Duodenal mucosa (tissue), 2 donors: ENCODE data around the gene KATNAL1.

ENCODE experiments used
- H3K27ac ChIP-seq: one replicate; pipeline ENCODE4 v1.7.0; 2013; ENCODE audit warnings: low read depth, low read length
- H3K27me3 ChIP-seq, 2 donors: one replicate each; pipeline ENCODE4 v1.7.0; 2013; ENCODE audit warnings: low read length in 2 of 2, control low read depth in 1 of 2; ENCODE audit not compliant: insufficient read depth in 2 of 2, control insufficient read depth in 1 of 2
- H3K36me3 ChIP-seq, 2 donors: one replicate each; pipeline ENCODE4 v1.7.0; 2013; ENCODE audit warnings: low read length in 2 of 2, control low read depth in 1 of 2; ENCODE audit not compliant: insufficient read depth in 2 of 2, control insufficient read depth in 1 of 2
- H3K4me1 ChIP-seq, 2 donors: one replicate each; pipeline ENCODE4 v1.7.0; 2013; ENCODE audit warnings: low read length in 2 of 2, control low read depth in 1 of 2; ENCODE audit not compliant: insufficient read depth in 2 of 2, control insufficient read depth in 1 of 2
- H3K4me3 ChIP-seq, 2 donors: one replicate each; pipeline ENCODE4 v1.7.0; 2013; ENCODE audit warnings: low read length in 2 of 2, low read depth in 1 of 2
- H3K9ac ChIP-seq, 2 donors: one replicate each; pipeline ENCODE4 v1.7.0; 2013; ENCODE audit warnings: low read length in 2 of 2, low read depth in 1 of 2
- H3K9me3 ChIP-seq, 2 donors: one replicate each; pipeline ENCODE4 v1.7.0; 2013; ENCODE audit warnings: low read length in 2 of 2, control low read depth in 1 of 2; ENCODE audit not compliant: control insufficient read depth in 1 of 2

KATNAL1 gene

DNA sequence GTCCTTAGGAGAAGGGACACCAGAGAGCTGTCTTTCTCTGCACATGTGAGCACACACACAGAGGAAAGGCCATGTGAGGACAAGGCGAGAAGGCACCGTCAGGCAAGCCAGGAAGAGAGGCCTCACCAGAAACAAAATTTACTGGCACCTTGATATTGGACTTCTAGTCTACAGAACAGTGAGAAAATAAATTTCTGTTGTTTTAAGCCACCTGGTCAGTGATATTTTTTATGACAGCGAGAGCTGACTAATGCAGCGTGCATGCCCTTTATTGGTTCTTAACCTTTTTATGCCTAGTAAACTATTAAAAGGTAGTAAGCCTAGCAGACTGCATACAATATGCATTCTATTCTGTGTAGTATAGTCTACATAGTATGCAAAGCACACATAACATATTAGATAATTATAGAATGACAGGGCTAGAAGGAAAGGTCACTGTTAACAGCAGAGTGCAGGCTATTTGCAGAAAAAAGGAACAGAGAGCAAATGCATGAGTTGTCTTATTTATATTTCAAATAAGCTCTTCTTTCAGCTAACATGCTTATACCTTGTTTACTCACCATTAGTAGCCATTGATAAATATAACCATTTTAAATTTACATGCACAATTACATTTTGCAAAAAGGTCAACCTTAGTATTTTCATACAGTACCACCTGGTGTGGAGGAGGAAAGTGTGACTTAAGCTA lies 25.2 kb upstream of the KATNAL1 start:
- no peaks in the 10 kb centered on the region for H3K36me3 ChIP-seq
- H3K27me3 ChIP-seq, result no peaks in the 10 kb centered on the region
- H3K9ac ChIP-seq, result no peak overlapping the region
- H3K4me3 ChIP-seq, result no peak overlapping the region
- no peak overlapping the region for H3K27ac ChIP-seq
- no peaks in the 10 kb centered on the region for H3K9me3 ChIP-seq
- H3K4me1 ChIP-seq, result peaks cover 0 to 7% of the 10 kb centered on the region in 2 donors

DNA sequence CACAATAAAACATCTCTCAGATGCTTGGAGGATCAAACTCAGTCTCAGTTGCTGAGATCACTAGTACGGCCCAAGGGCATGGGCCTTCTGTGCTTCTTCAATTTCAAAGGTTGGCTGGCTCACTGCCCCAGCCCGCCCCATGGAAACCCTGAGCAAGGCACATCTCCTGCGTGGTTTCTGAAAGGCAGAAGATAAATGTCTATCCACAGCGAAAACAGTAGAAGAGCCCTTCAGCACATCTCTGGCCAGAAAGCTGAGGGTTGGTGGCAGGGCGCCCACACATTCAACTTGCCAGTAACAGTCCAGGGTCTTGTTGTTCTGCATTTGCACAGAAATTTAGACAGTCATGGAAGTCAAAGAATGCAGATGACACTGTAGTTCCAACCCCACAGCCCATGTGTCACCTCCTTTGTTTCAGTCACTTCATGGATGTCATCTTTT lies 24.0 kb upstream of the KATNAL1 start:
- Histone ChIP-seq H3K4me1 (peaks cover 0 to 7% of the 10 kb centered on the region in 2 donors), H3K27ac (no peak overlapping the region), H3K4me3 (no peak overlapping the region), H3K27me3 (no peaks in the 10 kb centered on the region), H3K9ac (no peak overlapping the region), H3K36me3 (no peaks in the 10 kb centered on the region), H3K9me3 (no peaks in the 10 kb centered on the region)

DNA sequence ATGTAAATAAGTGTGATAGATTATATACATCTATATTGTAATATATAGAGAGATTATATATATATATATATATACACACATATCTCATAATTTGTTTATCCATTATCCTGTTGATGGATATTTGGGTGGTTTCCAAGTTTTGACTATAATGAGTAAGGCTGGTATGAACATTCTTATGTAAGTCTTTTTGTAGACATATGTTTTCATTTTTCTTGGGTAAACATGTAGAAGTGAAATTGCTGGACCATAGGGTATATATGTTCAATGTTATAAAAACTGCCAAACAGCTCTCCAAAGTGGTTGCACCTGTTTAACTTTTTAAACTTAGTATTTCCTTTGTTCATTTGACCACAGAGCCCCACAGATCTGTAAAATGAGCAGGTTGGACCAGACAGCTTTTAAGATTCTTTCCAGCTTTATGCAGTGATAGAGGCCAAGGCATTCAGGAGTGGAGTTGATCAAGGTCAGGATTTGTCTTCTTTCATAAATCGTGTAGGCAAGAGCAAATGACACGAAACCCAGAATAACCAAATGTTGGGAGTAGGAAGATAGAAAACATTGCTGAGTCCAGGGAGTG lies 21.7 kb upstream of the KATNAL1 start:
- H3K9me3 ChIP-seq, result no peaks in the 10 kb centered on the region
- no peaks in the 10 kb centered on the region for H3K27me3 ChIP-seq
- H3K4me3 ChIP-seq, result no peak overlapping the region
- no peak overlapping the region for H3K9ac ChIP-seq
- H3K36me3 ChIP-seq, result no peaks in the 10 kb centered on the region
- no peak overlapping the region for H3K27ac ChIP-seq
- H3K4me1 ChIP-seq, result peaks cover 0 to 7% of the 10 kb centered on the region in 2 donors

DNA sequence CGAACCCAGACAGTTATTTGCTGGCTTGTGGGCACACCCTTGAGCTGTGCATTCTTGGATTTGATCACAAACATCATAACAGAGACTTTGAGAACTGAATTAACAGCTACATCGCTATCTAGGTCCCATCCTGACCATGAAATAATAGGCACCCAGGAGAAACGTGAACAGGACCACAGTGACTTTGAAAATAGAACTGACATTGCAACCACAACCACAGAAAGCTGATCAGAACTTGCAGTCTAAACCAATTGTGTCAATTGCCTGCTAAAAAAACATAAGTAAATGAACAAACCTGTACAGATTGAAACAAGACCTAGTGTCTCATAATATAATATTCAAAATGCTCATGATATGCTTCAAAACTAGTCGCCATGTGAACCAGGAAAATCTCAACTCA lies 18.3 kb upstream of the KATNAL1 start:
- Histone ChIP-seq H3K27ac (no peak overlapping the region), H3K36me3 (no peaks in the 10 kb centered on the region), H3K9ac (no peak overlapping the region), H3K27me3 (no peaks in the 10 kb centered on the region), H3K4me1 (no peaks in the 10 kb centered on the region), H3K9me3 (no peaks in the 10 kb centered on the region), H3K4me3 (no peak overlapping the region)

DNA sequence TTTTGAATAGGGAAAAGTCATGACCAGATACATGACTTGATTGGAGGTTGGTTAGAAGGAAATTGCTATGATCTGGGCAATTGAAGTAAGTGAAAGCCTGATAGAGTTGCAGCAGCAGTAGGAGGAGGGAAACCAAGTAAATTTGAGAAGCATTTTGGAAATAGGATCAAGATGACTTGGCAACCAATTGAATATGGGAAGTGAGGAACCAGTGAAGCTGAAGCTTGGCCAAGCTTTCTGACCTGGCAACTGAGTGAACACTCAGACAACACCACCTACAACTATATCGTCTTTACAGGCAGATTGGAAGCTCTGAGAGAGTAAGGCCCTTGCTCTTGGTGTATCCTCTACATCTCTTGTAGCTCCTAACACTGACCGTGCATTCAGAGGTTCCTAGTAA lies 16.2 kb upstream of the KATNAL1 start:
- Histone ChIP-seq H3K9me3 (no peaks in the 10 kb centered on the region), H3K27me3 (no peaks in the 10 kb centered on the region), H3K27ac (no peak overlapping the region), H3K36me3 (no peaks in the 10 kb centered on the region), H3K4me3 (no peak overlapping the region), H3K4me1 (no peaks in the 10 kb centered on the region), H3K9ac (no peak overlapping the region)

DNA sequence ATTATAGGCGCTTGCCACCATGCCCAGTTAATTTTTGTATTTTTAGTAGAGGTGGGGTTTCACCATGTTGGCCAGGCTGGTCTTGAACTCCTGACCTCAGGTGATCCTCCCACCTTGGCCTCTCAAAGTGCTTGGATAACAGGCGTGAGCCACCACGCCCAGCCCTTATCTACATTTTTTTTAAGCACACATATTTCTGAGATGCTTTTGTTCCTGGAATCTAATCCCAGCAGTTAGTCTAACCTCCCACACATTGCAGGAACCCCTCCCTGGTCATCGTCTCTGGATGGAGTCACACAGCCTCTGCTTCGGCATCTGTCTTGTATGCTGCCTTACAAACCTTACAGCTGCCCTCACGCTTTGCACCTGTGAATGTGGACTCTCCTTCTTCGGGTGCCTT lies 15.1 kb upstream of the KATNAL1 start:
- Histone ChIP-seq H3K27me3 (no peaks in the 10 kb centered on the region), H3K4me3 (no peak overlapping the region), H3K27ac (no peak overlapping the region), H3K9ac (no peak overlapping the region), H3K9me3 (no peaks in the 10 kb centered on the region), H3K4me1 (no peaks in the 10 kb centered on the region), H3K36me3 (no peaks in the 10 kb centered on the region)

DNA sequence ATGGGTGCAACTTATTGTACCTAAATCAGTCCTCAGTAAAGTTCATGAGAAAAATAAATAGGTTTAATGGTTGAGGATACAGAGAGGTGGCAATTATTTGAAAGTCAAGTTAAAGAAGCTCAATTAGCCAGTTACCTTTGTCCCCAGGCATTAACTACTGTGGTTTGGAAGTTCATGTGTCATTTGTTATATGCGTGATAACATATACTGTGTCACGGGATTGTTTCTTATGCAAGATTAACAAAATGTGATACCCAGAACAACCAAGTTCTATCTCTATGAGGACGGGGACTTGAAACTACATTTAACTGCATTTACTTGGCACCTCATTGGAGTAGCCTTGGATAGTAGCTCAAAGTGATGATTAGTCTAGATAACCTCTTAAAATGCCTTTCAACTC lies 13.9 kb upstream of the KATNAL1 start:
- H3K4me3 ChIP-seq, result no peak overlapping the region
- H3K27me3 ChIP-seq, result no peaks in the 10 kb centered on the region
- no peak overlapping the region for H3K9ac ChIP-seq
- H3K27ac ChIP-seq, result no peak overlapping the region
- H3K4me1 ChIP-seq, result no peaks in the 10 kb centered on the region
- no peaks in the 10 kb centered on the region for H3K9me3 ChIP-seq
- H3K36me3 ChIP-seq, result no peaks in the 10 kb centered on the region

DNA sequence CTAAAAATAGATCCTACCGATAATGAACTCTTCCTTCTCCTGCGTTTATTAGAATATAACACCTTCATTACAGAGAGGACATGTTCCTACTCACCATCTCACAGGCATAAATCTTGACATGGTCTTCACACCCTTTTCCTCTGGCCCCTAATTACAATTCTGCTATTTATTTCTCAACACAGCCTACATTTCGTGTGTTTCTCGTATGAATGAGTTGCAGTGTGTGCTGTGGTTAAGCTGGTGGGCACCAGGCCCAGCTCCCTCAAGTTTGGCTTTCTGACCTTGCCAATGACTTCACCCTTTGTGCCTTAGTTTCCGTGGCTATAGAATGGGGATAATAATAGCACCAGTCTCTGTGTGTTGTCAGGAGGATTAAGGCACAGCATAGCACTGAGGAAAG lies 12.3 kb upstream of the KATNAL1 start:
- H3K27ac ChIP-seq, result no peak overlapping the region

DNA sequence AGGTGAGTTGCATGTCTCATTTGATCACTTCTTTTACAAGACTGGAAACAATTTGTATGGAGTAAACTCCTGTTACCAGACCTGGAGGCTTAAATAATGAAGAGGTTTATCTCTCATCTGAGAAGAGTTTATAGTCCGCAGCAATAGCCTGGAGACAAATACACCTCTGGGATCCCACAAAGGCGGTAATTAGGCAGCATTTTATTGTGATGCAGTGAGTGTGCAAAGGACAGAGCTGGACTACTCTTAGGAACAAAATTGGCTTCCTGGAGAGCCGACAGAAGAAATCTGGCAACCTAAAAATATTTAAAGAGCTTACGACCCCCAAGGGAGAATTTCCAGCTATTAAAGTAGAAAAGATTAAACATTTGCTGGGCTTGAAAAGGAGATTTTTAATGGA lies 11.8 kb upstream of the KATNAL1 start:
- Histone ChIP-seq H3K4me1 (no peaks in the 10 kb centered on the region), H3K27ac (no peak overlapping the region), H3K27me3 (no peaks in the 10 kb centered on the region), H3K9ac (no peak overlapping the region), H3K4me3 (no peak overlapping the region), H3K36me3 (no peaks in the 10 kb centered on the region), H3K9me3 (no peaks in the 10 kb centered on the region)

More for the DNA sequence above, 12.3 kb upstream of the KATNAL1 start:
- H3K4me3 ChIP-seq, result no peak overlapping the region
- H3K9me3 ChIP-seq, result no peaks in the 10 kb centered on the region
- H3K27me3 ChIP-seq, result no peaks in the 10 kb centered on the region
- no peaks in the 10 kb centered on the region for H3K4me1 ChIP-seq
- no peaks in the 10 kb centered on the region for H3K36me3 ChIP-seq
- H3K9ac ChIP-seq, result no peak overlapping the region

DNA sequence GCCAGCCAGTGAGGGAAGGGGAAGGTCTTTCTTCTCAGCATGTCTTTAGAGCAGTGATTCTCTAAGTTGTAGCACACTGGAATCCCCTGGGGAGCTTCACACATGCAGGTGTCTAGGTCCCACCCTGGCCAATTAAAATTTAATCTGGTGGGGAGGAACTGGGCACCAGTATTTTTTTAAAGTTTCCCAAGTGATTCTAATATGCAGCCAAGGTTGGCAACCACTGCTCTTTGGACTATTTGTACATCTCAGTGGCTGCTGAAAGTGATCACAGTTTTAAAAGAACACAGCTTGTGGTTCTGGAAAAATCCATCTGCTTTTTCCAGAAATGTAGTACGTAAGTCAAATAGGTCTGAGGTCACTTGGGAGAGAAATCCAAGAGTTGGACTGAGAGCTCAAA lies 10.7 kb upstream of the KATNAL1 start:
- no peak overlapping the region for H3K27ac ChIP-seq
- H3K4me1 ChIP-seq, result no peaks in the 10 kb centered on the region
- H3K36me3 ChIP-seq, result no peaks in the 10 kb centered on the region
- no peaks in the 10 kb centered on the region for H3K27me3 ChIP-seq
- no peak overlapping the region for H3K9ac ChIP-seq
- no peaks in the 10 kb centered on the region for H3K9me3 ChIP-seq
- no peak overlapping the region for H3K4me3 ChIP-seq
